Activated naive CD4-positive, alpha-beta T cell treated with anti-CD3 and anti-CD28 coated beads, Interleukin-2, amount 50 U/mL, for 72 hours (primary cell): ENCODE measurements around the gene MEST. TPM values are rescaled to one million over a fixed set of nuclear protein-coding genes. Genes with fewer than 3 reads are reported as not detected.
"Not testable (repeated sequence)": the region's sequence is repeated elsewhere in the genome, so short reads cannot be mapped to it uniquely, and the experiment has no call there.

Experiments
- ATAC-seq, 2 donors: fragments of 150-1000 bp; cut with Tn5 transposase; 2 replicates each; pipeline ENCODE4 v1.10.0; 2021; ENCODE audit warnings: mild to moderate bottlenecking in 2 of 2, moderate library complexity in 2 of 2
- DNase-seq, 2 donors: peaks; one replicate each; pipeline ENCODE4 v3.0.0; 2021 to 2022; ENCODE audit warnings: low spot score in 2 of 2
- H3K27ac Mint-ChIP-seq, 2 donors: one replicate each; pipeline ENCODE4 v1.8.0; 2022; ENCODE audit warnings: mild to moderate bottlenecking in 2 of 2, mixed read lengths in 2 of 2
- H3K36me3 Mint-ChIP-seq, 2 donors: one replicate each; pipeline ENCODE4 v1.8.0; 2022; ENCODE audit warnings: mixed read lengths in 2 of 2
- H3K9me3 Mint-ChIP-seq, 2 donors: one replicate each; pipeline ENCODE4 v1.8.0; 2022; ENCODE audit warnings: mixed read lengths in 2 of 2
- total RNA-seq, 2 donors: library from RNA; stranded (reverse); gene quantifications; one replicate each; pipeline ENCODE4 v1.2.3, GENCODE V29; 2022

Gene MEST
- total RNA-seq, 2 donors from 2014 or later, result 1.9 to 2.5 TPM

- not testable (repeated sequence) for H3K36me3 Mint-ChIP-seq, H3K27ac Mint-ChIP-seq, DNase-seq, ATAC-seq, H3K9me3 Mint-ChIP-seq
These were observed 50.4 kb downstream of the MEST start for GRCh38 chr7:130542297-130542696.

DNA sequence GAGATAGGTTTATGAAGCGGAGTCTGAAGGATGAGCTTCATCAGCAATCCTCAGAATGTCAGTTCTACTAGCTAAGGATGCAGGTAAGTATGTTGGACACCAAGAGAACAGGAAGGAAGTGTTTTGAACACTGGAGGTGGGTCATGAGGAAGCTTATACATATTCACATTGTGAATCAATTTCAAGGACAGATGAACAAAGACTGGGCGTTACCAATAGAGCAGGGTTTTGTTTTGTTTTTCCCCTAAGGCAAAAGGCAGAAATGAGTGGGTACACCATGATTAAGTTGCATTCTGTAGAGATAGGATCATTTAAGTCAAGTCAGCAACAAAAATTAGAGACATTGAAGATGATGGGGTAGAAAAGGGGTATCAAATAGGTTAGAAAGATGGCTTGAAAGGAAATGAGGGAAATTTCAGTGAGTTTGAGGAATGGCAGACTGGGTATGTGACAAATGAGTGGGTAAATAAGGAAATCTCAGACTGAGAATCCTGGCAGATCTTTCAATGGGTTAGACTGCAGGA lies 51.7 kb downstream of the MEST start:
- Mint-ChIP-seq H3K9me3 (no peaks in the 10 kb centered on the region), H3K36me3 (no peaks in the 10 kb centered on the region), H3K27ac (no peak overlapping the region)
- no peak for ATAC-seq
- no peak for DNase-seq

DNA sequence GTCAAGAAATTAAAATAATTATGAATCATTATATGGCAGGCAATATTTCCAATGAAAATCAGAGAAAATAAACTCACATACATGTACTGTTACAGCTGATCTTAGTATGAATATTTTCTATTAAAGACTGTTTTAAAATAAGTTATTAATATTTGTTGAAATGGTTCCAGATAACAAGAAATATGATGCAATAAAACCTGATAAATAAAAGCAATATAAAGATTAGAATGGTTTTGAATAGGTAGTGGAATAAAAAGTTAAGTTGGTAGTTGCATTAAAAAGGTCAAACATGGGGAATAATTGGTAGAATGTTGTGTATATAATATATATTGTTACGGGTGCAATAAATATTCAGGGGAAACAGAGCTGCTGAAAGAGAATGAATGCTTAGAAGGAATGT lies 52.5 kb downstream of the MEST start:
- H3K36me3 Mint-ChIP-seq, result no peaks in the 10 kb centered on the region
- H3K27ac Mint-ChIP-seq, result no peak overlapping the region
- DNase-seq (no peak), ATAC-seq (no peak)
- no peaks in the 10 kb centered on the region for H3K9me3 Mint-ChIP-seq

GRCh38 chr7:130553398-130554029 lies 61.6 kb downstream of the MEST start:
- ATAC-seq (no peak), DNase-seq (no peak)
- Mint-ChIP-seq H3K9me3 (no peaks in the 10 kb centered on the region), H3K36me3 (no peaks in the 10 kb centered on the region), H3K27ac (no peak overlapping the region)

DNA sequence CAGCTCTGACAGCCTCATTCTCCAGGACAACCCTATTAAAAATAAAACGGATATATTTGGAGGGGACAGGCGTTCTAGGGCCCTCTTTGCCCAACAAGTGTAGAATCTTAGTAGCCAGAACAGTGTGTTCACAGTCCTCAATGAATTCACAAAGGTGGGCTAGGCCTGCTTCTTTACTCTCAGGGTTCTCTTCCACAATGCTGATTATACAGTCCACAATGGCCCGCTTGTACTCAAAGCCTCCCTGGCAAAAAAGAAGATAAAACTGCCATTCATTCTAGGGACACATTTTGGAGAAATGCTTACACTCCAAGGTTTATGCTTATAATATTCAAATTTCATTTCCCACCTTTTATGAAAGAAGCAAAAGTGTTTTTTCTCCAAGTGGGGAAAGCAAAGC lies 62.6 kb downstream of the MEST start:
- ATAC-seq (no peak), DNase-seq (no peak)
- Mint-ChIP-seq H3K27ac (no peak overlapping the region), H3K9me3 (no peaks in the 10 kb centered on the region), H3K36me3 (no peaks in the 10 kb centered on the region)

Other genes with a start within 250 kb of the MEST start
- gene CPA2, start 225.2 kb upstream of the MEST start, total RNA-seq, result under 1 TPM in 1 of 2 donors, not detected in 1; 0.23 TPM
- not detected for gene CPA4, start 198.9 kb upstream of the MEST start, total RNA-seq
- gene CPA5, start 147.3 kb upstream of the MEST start, total RNA-seq, result 1 to 10 TPM; 1.7 to 9.9 TPM
- gene CPA1, start 111.6 kb upstream of the MEST start, total RNA-seq, result not detected
- 10 to 100 TPM; 12.6 to 15.1 TPM for gene CEP41, start 51.1 kb upstream of the MEST start, total RNA-seq
- gene COPG2, start 176.7 kb downstream of the MEST start, total RNA-seq, result 10 to 100 TPM; 28.0 to 55.0 TPM
- gene TSGA13, start 194.5 kb downstream of the MEST start, total RNA-seq, result not detected
- not detected for gene KLF14, start 242.1 kb downstream of the MEST start, total RNA-seq